HG03025 (cell line): ENCODE data around the gene SUGCT.

Experiments used
- ATAC-seq: cut with Tn5 transposase; IDR thresholded peaks from one replicate; pipeline ENCODE4 v1.9.1; 2021; ENCODE audit warnings: mild to moderate bottlenecking, moderate library complexity; ENCODE audit not compliant: unreplicated experiment, low FRiP score

Gene SUGCT

DNA sequence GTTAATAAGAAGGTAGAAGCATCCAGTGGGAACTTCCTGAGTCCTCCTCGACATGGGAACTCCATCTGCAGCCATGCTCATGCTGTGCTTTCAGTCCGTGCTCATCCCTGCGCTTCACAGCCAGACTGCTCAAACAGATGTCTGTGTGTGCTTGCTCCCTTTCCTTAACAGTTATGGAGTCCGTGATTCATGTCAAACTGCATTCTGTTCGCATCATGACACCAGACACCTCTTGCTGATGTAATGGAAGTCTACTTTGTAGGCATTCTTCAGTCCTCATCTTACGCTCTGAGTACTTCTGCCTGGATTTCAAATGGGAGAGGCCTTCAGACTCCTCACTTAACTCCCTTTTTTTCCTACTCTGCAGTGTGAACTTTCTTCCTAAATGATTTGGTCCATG, 304.9 kb downstream of the SUGCT start:
- no peak for ATAC-seq

GRCh38 chr7:40447345-40447744, 312.5 kb downstream of the SUGCT start:
- no peak for ATAC-seq

- no peak for ATAC-seq
These were observed 320.7 kb downstream of the SUGCT start for GRCh38 chr7:40455485-40455884.

DNA sequence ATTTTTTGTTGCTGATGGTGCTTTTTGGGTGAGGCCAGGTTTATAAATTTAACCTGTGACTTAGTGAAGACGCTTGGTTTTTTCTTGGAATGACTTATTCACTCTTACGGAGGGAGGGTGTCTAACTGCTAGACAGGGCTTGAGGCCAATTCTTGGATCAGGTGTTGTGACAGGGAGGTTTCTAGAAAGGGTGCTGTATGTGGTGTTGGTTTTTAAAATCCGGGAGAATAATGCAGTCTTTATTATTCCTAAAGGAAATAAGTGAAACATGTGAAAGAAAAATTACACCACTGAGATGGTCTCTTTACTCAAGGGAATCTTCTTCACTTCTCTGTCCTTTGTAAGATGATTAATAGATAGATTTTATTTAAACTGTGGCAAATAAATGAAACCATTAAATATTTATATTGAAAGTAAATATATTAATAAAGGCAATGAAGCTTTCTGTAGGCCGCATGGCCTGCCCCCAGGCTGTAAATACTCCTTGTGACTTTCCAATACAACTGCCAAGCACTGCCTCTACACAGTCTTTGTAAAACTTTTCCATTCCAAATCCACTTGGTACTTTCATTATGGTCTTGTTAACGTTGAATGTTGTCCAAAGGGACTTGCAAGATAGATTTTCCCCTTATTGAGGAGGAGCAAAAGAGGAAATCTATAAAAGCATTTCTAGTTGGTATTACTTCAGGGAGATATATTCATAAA, 323.1 kb downstream of the SUGCT start:
- no peak for ATAC-seq

DNA sequence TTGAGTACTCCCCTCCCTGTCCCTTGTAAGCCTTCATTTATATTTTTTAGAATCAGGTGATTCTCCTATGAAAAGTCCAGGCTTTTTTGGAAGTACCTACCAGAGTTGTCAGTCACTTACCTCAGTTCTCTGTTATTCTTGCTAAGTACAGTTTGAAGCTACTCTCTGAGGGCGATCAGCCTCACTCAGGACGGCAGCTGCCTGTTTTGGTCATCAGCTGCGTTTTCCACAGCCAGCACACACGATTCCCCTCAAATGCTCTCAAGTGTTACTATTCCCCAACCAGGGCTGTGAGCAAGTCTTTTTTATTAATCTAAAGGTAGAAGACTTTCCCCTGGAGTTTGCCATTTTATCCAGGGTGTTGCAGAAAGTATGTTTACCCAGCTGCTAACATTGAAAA, 328.6 kb downstream of the SUGCT start:
- no peak for ATAC-seq

DNA sequence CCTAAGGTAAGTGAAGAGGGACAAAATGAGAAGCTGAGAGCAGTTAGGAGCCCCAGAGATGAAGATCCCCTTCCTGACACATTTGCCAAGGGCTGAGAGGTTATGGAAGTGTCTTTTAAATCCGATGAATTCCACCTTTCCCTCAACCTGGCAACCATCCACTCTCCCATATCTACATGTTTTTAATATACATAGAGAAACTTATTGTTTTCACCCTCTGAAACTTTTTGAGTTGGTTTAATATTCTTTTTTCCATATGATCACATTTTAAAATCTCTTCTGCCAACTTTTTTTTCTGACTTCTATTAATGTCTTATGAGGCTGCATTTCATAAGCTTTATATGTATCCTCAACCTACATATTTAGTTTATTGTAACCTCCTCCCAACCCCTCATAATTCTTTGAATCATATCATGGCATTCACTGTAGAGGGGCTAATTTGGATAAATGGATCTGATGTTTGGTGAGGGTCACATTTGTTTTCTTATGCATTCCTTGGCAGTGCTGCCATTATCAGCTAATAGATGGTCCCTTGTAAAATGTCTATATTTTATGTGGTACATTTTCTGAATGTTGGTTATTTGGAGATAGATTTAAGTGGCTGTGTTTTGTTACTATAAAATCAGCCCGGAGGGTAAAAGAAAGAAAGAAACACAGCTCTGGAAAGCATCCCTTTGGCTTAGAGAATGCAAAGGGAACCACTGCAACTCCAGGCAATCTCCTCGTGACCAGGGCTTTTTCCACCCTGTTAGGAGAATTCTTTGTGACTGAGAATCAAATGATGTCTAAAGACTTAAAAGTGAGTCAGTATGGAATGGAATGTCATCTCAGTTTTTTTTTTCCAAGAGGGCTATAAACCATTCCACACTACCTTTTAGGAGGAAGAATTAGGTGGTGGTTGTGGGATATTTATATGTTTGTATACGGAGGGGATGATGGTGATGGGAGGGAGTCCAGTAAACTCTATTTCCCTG, 334.4 kb downstream of the SUGCT start:
- ATAC-seq, result no peak

- ATAC-seq, result no peak
These were observed 335.3 kb downstream of the SUGCT start for GRCh38 chr7:40470091-40470592.

DNA sequence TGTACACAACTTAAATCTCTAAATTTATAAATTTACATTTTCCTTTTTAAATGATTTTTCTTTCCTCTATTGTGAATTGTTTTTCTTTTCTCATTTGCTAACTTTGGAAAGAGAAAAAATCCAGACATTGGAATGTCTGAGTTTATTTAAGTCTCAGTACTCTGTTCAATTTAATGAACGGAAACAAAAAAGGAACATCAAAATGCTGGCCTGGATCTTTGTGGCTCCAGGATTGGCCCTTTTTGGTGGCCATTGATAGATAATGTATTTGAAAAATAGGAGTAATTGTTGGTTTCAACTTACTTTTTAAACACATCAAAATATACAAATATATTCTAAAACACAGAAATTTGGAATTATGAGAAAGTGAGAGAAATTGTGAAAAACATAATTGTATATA, 336.0 kb downstream of the SUGCT start:
- ATAC-seq, result no peak

GRCh38 chr7:40471891-40472290, 337.1 kb downstream of the SUGCT start:
- no peak for ATAC-seq

GRCh38 chr7:40474790-40475680, 340.2 kb downstream of the SUGCT start:
- peak; percentile 96 for ATAC-seq

- ATAC-seq, result no peak
These were observed 340.8 kb downstream of the SUGCT start for GRCh38 chr7:40475681-40475982.

- no peak for ATAC-seq
These were observed 342.3 kb downstream of the SUGCT start for GRCh38 chr7:40477094-40477493.

GRCh38 chr7:40482845-40483244, 348.0 kb downstream of the SUGCT start:
- ATAC-seq, result no peak

DNA sequence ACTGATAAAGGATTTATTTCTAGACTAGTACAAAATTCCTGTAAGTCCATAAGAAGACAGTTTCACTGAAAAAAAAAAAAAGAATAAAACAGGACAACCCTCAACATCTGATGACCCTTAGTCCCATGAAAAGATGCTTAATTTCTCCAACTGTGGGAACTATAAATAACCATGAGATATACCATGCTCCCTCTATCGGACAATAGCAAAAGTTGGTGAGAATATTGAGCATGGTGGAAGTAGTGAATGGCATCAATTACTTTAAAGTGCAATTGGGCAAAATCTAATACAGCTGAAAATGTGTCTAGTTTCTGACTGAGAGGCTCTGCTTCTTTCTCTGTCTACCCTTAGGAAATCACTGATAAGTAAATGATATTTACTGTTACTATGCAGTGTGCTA, 348.8 kb downstream of the SUGCT start:
- ATAC-seq, result no peak

GRCh38 chr7:40489844-40490602, 355.2 kb downstream of the SUGCT start:
- ATAC-seq, result no peak

DNA sequence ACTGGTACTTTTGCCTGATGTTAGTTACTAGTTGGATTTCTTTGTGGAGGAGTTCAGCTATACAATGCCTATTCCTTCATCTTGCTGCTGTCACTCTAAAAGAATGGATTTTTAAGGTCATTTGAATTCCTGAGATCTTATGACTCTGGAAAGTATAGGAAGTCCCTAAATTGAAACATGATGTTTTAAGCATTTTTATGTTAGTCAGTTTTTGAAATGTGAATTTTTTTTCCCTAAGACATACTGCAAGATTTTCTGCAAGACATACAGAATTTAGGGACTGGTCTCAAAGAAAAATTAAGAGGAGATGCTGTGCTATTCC, 355.8 kb downstream of the SUGCT start:
- no peak for ATAC-seq

- no peak for ATAC-seq
These were observed 358.1 kb downstream of the SUGCT start for GRCh38 chr7:40492946-40493345.

GRCh38 chr7:40493609-40494051, 358.8 kb downstream of the SUGCT start:
- ATAC-seq, result no peak

DNA sequence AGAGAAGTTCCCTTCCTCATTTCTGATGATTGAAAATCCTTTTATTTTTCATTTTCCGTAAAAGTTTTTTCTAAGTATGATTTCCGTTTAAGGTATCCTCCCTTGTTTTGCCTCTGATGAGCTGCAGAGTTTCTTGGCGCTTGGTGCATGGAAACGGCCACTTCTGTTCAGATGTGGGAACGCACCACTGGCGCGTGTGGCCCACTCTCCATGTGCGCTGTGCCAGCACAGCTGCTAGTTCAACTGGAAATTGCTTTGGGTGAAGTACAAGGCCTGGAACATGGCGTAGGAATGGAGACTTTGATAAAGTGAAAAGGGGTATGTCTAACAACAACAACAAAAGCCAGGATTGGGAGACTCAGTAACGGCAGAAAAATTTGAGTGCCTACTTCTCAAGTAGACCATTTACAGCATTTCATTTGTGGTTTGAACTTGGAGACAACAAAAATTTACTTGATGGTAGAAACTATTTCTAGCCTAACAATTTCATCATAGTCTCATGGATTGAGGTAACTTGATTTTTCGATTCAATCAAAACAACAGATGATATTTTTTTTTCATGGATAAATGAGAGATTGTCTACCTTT, 364.2 kb downstream of the SUGCT start:
- ATAC-seq, result no peak

DNA sequence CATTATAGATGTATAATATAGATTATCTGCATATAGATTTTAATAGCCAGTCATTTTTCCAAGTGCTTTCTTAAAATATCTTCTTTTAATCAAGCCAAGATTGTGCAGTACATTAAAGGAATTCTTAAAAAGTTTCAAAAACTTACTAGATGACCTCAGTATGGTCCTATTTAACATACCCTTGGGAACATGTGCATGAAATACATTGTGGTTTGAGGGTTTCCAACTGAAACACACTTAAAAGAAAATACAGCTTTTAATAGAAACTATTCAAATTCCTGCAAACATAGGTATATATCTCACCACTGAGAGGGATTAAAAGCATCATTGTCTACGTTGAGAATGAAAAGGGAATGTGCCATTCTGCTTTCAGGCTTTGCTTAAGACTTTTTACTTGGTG, 364.9 kb downstream of the SUGCT start:
- no peak for ATAC-seq
